HL-60 (cell line): ENCODE measurements around the gene SLC6A6.

Experiments used
- DNase-seq, 2 experiments: peaks; one replicate each; pipeline ENCODE4 v3.0.0-alpha.2; 2010 to 2020; ENCODE audit warnings: low read depth in 1 of 2, low spot score in 1 of 2
- H3K27ac ChIP-seq: fragments of 250-450 bp; sonication (Bioruptor Pico); replicated peaks from 2 replicates; pipeline ENCODE4 v1.5.1; 2020; ENCODE audit warnings: mild to moderate bottlenecking, moderate library complexity
- H3K27me3 ChIP-seq: fragments of 250-450 bp; sonication (Bioruptor Pico); 2 replicates; pipeline ENCODE4 v1.5.1; 2021; ENCODE audit warnings: mild to moderate bottlenecking, moderate library complexity; ENCODE audit not compliant: insufficient read depth, poor library complexity, severe bottlenecking
- H3K4me3 ChIP-seq: replicated peaks from 2 replicates; pipeline ENCODE4 v1.5.1; 2011; ENCODE audit warnings: mild to moderate bottlenecking, control low read depth, low read length; ENCODE audit not compliant: insufficient read depth
- CTCF ChIP-seq: IDR thresholded peaks from one replicate; pipeline ENCODE4 v1.5.1; 2011; ENCODE audit warnings: low read length, control low read depth, inconsistent platforms; ENCODE audit not compliant: insufficient read depth
- GABPA ChIP-seq: IDR thresholded peaks from 2 replicates; pipeline ENCODE4 v1.6.1; 2012; ENCODE audit warnings: low read depth
- POLR2AphosphoS5 ChIP-seq: IDR thresholded peaks from 2 replicates; pipeline ENCODE4 v1.6.1; 2012; ENCODE audit warnings: low read depth
- SPI1 ChIP-seq: IDR thresholded peaks from 2 replicates; pipeline ENCODE4 v1.6.1; 2012; ENCODE audit warnings: low read depth, mild to moderate bottlenecking, borderline replicate concordance
- TF ChIP-seq, protein P1 (sequence below): IDR thresholded peaks from 2 replicates; pipeline ENCODE4 v1.6.1; 2012; ENCODE audit warnings: low read depth; ENCODE audit not compliant: insufficient replicate concordance

The SLC6A6 gene

GRCh38 chr3:14405360-14406238, 3.2 kb downstream of the SLC6A6 start:
- no peaks in the 10 kb centered on the region for H3K27me3 ChIP-seq
- DNase-seq = no peak
- TF ChIP-seq, protein P1, sequence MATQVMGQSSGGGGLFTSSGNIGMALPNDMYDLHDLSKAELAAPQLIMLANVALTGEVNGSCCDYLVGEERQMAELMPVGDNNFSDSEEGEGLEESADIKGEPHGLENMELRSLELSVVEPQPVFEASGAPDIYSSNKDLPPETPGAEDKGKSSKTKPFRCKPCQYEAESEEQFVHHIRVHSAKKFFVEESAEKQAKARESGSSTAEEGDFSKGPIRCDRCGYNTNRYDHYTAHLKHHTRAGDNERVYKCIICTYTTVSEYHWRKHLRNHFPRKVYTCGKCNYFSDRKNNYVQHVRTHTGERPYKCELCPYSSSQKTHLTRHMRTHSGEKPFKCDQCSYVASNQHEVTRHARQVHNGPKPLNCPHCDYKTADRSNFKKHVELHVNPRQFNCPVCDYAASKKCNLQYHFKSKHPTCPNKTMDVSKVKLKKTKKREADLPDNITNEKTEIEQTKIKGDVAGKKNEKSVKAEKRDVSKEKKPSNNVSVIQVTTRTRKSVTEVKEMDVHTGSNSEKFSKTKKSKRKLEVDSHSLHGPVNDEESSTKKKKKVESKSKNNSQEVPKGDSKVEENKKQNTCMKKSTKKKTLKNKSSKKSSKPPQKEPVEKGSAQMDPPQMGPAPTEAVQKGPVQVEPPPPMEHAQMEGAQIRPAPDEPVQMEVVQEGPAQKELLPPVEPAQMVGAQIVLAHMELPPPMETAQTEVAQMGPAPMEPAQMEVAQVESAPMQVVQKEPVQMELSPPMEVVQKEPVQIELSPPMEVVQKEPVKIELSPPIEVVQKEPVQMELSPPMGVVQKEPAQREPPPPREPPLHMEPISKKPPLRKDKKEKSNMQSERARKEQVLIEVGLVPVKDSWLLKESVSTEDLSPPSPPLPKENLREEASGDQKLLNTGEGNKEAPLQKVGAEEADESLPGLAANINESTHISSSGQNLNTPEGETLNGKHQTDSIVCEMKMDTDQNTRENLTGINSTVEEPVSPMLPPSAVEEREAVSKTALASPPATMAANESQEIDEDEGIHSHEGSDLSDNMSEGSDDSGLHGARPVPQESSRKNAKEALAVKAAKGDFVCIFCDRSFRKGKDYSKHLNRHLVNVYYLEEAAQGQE = no peak
- no peak for TF ChIP-seq GABPA
- no peak for TF ChIP-seq POLR2AphosphoS5
- TF ChIP-seq SPI1 = no peak
- no peak for TF ChIP-seq CTCF
- H3K27ac ChIP-seq = no peak overlapping the region
- H3K4me3 ChIP-seq = no peak overlapping the region

- Histone ChIP-seq H3K4me3 (no peak overlapping the region), H3K27me3 (no peaks in the 10 kb centered on the region), H3K27ac (no peak overlapping the region)
- DNase-seq = no peak
- TF ChIP-seq GABPA = no peak
- no peak for TF ChIP-seq CTCF
- TF ChIP-seq SPI1 = no peak
- TF ChIP-seq, protein P1 = no peak
- TF ChIP-seq POLR2AphosphoS5 = no peak
These were observed 3.9 kb downstream of the SLC6A6 start for GRCh38 chr3:14406336-14406735.

DNA sequence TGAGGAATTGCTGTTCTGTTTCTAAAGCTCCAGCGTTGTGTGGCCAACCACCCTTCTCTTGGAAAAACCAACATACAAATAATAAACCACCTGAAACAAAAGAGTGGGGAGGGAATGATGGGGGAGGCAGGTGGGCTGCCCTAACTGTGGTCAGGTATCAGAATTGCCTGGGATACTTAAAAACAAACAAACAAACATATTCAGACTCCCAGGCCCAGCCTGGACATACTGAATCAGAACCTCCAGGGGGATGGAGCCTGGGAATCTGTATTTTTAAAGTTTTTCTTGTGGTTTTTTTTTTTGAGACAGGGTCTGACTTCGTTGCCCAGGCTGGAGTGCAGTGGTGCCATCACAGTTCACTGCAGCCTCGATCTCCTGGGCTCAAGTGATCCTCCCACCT, 4.4 kb downstream of the SLC6A6 start:
- Histone ChIP-seq H3K27me3 (no peaks in the 10 kb centered on the region), H3K27ac (no peak overlapping the region), H3K4me3 (no peak overlapping the region)
- no peak for DNase-seq
- TF ChIP-seq, protein P1 = no peak
- TF ChIP-seq GABPA = no peak
- TF ChIP-seq POLR2AphosphoS5 = no peak
- TF ChIP-seq SPI1 = no peak
- no peak for TF ChIP-seq CTCF
